Stimulated activated CD4-positive, alpha-beta T cell treated with anti-CD3 and anti-CD28 coated beads, Interleukin-12 subunit alpha, Interleukin-12 subunit beta, amount 100 ng/mL, for 24 hours (primary cell): ENCODE data around the gene THOC5.
"Not testable (repeated sequence)": the region's sequence is repeated elsewhere in the genome, so short reads cannot be mapped to it uniquely, and the experiment has no call there.

Experiments used
- DNase-seq, 2 experiments: peaks; one replicate each; pipeline ENCODE4 v3.0.0-alpha.2; 2020; ENCODE audit warnings: low read depth in 2 of 2

THOC5 gene

GRCh38 chr22:29510542-29510941, 43.0 kb downstream of the THOC5 start:
- no peak for DNase-seq

- DNase-seq: no peak
These were observed 43.7 kb downstream of the THOC5 start for GRCh38 chr22:29509815-29510214.

GRCh38 chr22:29509298-29509697, 44.3 kb downstream of the THOC5 start:
- DNase-seq: no peak

GRCh38 chr22:29503811-29504372, 49.7 kb downstream of the THOC5 start:
- no peak for DNase-seq

- DNase-seq: no peak
These were observed 53.7 kb downstream of the THOC5 start for GRCh38 chr22:29499852-29500251.

- DNase-seq: no peak
These were observed 59.9 kb downstream of the THOC5 start for GRCh38 chr22:29493636-29494035.

- DNase-seq: no peak
These were observed 62.5 kb downstream of the THOC5 start for GRCh38 chr22:29491012-29491411.

GRCh38 chr22:29489127-29489780, 64.3 kb downstream of the THOC5 start:
- DNase-seq: not testable (repeated sequence)

GRCh38 chr22:29487426-29487986, 66.1 kb downstream of the THOC5 start:
- no peak for DNase-seq

- DNase-seq: no peak
These were observed 68.1 kb downstream of the THOC5 start for GRCh38 chr22:29485448-29485847.

GRCh38 chr22:29484642-29485041, 68.9 kb downstream of the THOC5 start:
- no peak for DNase-seq

- no peak for DNase-seq
These were observed 70.3 kb downstream of the THOC5 start for GRCh38 chr22:29483254-29483653.

- no peak for DNase-seq
These were observed 70.8 kb downstream of the THOC5 start for GRCh38 chr22:29482726-29483125.

GRCh38 chr22:29482253-29482652, 71.3 kb downstream of the THOC5 start:
- no peak for DNase-seq

GRCh38 chr22:29481265-29482000, 72.1 kb downstream of the THOC5 start:
- DNase-seq: no peak

GRCh38 chr22:29480512-29481264, 72.9 kb downstream of the THOC5 start:
- DNase-seq: peak in 1 of 2 experiments; percentile 11

GRCh38 chr22:29480262-29480511, 73.4 kb downstream of the THOC5 start:
- DNase-seq: no peak

- DNase-seq: no peak
These were observed 73.9 kb downstream of the THOC5 start, which contains the start of gene NEFH for GRCh38 chr22:29479417-29480261. NEFH (plus strand) TSS chr22:29480218; CDS start chr22:29480263, 45 bp downstream.

GRCh38 chr22:29478326-29479276, 75.0 kb downstream of the THOC5 start:
- DNase-seq: no peak

GRCh38 chr22:29477723-29478318, 75.7 kb downstream of the THOC5 start:
- no peak for DNase-seq
